Myocyte (in vitro differentiated cells): Measurements from ENCODE around the gene POU3F1. TPM values are rescaled to one million over a fixed set of nuclear protein-coding genes. Genes with fewer than 3 reads are reported as not detected.
A peak's percentile ranks its signal among the peaks of the same experiment; 100 is the strongest.

Source experiments
- DNase-seq: peaks from one replicate; pipeline ENCODE4 v3.0.0-alpha.2; 2012; ENCODE audit warnings: low read depth
- total RNA-seq: library from RNA; depleted of rRNA; stranded (reverse); fragments of >200 nt; gene quantifications from 2 replicates; pipeline ENCODE4 v1.2.3, GENCODE V29; 2014

The POU3F1 gene
- total RNA-seq, 1 donor from 2014 or later: 0.21 TPM

- no peak for DNase-seq
Measured at GRCh38 chr1:38029081-38029681, 17.4 kb downstream of the POU3F1 start.

GRCh38 chr1:38028671-38029070 is 17.9 kb downstream of the POU3F1 start:
- no peak for DNase-seq

- no peak for DNase-seq
Measured at GRCh38 chr1:38028105-38028591, 18.4 kb downstream of the POU3F1 start.

- DNase-seq: no peak
Measured at GRCh38 chr1:38027201-38028104, 19.1 kb downstream of the POU3F1 start.

GRCh38 chr1:38026592-38027200 is 19.9 kb downstream of the POU3F1 start:
- DNase-seq: peak; percentile 63

GRCh38 chr1:38025664-38026063 is 20.9 kb downstream of the POU3F1 start:
- DNase-seq: no peak

GRCh38 chr1:38025233-38025632 is 21.4 kb downstream of the POU3F1 start:
- no peak for DNase-seq

- no peak for DNase-seq
Measured at GRCh38 chr1:38022810-38023209, 23.8 kb downstream of the POU3F1 start.

- no peak for DNase-seq
Measured at GRCh38 chr1:38021969-38022368, 24.6 kb downstream of the POU3F1 start.

GRCh38 chr1:38020396-38020795 is 26.2 kb downstream of the POU3F1 start:
- peak; percentile 55 for DNase-seq

- peak; percentile 52 for DNase-seq
Measured at GRCh38 chr1:38018864-38019343, 27.7 kb downstream of the POU3F1 start.

- DNase-seq: peak; percentile 83
Measured at GRCh38 chr1:38015978-38016725, 30.4 kb downstream of the POU3F1 start.

- no peak for DNase-seq
Measured at GRCh38 chr1:38014724-38015424, 31.7 kb downstream of the POU3F1 start.

- no peak for DNase-seq
Measured at GRCh38 chr1:38014171-38014570, 32.4 kb downstream of the POU3F1 start.

GRCh38 chr1:38013227-38013622 is 33.4 kb downstream of the POU3F1 start:
- DNase-seq: no peak

- peak; percentile 99 for DNase-seq
Measured at GRCh38 chr1:38012363-38013226, 34.0 kb downstream of the POU3F1 start, which contains the start of gene UTP11. Gene UTP11 (plus strand): TSS chr1:38012734. CDS start chr1:38012803, 69 bp downstream.

- no peak for DNase-seq
Measured at GRCh38 chr1:38009841-38010180, 36.8 kb downstream of the POU3F1 start.

- DNase-seq: peak; percentile 86
Measured at GRCh38 chr1:38009088-38009840, 37.3 kb downstream of the POU3F1 start.
